Epithelial cell of esophagus (primary cell): ENCODE measurements around the gene RNPEP.
A peak's percentile ranks its signal among the peaks of the same experiment; 100 is the strongest.
"Not testable (repeated sequence)": the region's sequence is repeated elsewhere in the genome, so short reads cannot be mapped to it uniquely, and the experiment has no call there.

Experiments
- DNase-seq: peaks from one replicate; pipeline ENCODE4 v3.0.0; 2010; ENCODE audit warnings: low read depth
- H3K4me3 ChIP-seq: 2 replicates; pipeline ENCODE4 v1.5.1; 2011; ENCODE audit warnings: mild to moderate bottlenecking, low read length, control low read depth
- TF ChIP-seq, protein P1 (sequence below): IDR thresholded peaks from 2 replicates; pipeline ENCODE4 v1.5.1; 2011; ENCODE audit warnings: low read depth, mild to moderate bottlenecking, low read length, control low read depth, inconsistent platforms; ENCODE audit not compliant: insufficient read depth; ENCODE audit errors: missing control alignments

RNPEP gene

DNA sequence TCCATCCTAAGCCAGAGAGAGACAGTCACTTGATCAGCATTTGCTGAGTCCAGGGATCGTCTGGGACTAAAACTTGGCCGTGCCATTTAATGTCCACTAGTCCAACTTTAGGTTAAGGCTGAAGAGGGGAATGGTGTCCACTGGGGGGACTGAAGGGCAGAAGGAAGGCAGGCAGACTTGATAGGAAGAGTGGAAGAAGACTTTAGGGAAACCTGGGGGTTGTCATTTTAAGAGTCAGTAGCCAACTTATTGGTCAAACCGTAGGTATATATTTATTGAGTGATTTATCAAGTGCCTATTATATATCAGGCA, 34.8 kb upstream of the RNPEP start:
- H3K4me3 ChIP-seq = no peak overlapping the region
- TF ChIP-seq, protein P1, sequence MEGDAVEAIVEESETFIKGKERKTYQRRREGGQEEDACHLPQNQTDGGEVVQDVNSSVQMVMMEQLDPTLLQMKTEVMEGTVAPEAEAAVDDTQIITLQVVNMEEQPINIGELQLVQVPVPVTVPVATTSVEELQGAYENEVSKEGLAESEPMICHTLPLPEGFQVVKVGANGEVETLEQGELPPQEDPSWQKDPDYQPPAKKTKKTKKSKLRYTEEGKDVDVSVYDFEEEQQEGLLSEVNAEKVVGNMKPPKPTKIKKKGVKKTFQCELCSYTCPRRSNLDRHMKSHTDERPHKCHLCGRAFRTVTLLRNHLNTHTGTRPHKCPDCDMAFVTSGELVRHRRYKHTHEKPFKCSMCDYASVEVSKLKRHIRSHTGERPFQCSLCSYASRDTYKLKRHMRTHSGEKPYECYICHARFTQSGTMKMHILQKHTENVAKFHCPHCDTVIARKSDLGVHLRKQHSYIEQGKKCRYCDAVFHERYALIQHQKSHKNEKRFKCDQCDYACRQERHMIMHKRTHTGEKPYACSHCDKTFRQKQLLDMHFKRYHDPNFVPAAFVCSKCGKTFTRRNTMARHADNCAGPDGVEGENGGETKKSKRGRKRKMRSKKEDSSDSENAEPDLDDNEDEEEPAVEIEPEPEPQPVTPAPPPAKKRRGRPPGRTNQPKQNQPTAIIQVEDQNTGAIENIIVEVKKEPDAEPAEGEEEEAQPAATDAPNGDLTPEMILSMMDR = no peak
- no peak for DNase-seq

DNA sequence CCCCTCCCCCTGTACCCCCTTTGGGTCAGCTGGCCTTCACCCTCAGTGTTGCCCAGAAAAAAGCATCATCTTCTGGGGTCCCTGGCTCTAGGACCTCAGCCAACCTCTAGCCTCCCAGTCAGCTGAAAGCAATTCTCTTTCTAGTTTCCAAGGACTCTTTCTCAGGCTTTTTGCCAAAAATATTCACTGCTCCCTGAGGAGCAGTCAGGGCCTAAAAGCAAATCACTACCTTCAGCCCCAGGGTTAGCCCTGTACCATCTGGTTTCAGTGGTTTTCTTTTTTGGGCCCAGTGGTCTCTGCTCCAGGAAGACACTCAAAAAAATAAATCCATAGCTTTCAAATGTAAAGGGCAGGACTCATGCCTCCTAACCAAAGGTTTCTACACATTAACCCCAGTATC, 33.0 kb upstream of the RNPEP start:
- TF ChIP-seq, protein P1 = no peak
- H3K4me3 ChIP-seq = no peak overlapping the region
- DNase-seq = no peak

DNA sequence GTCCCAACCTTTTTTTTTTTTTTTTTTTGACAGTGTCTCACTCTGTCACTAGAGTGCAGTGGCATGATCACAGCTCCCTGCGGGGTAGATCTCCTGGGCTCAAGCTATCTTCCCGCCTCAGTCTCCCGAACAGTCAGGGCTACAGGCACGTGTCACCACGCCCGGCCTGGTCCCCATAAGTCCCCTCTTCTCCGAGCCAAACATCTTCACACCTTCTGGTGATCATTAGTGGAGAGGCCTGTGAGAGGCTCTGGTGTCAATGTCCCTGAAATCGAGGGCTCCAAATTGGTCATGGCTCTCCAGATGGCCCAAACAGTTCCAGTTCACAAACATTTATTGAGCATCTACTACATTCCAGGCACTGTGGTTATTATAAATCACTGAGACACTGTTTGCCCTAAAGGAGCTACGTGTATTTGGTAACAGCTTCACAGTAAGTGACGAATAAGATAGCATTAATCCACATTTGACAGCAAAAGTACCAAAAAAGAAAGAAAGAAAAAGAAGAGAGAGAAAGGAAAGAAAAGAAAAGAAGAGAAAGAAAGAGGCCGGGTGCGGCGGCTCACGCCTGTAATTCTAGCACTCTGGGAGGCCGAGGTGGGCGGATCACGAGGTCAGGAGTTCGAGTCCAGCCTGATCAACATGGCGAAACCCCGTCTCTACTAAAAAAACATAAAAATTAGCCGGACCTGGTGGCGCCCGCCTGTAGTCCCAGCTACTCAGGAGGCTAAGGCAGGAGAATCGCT, 28.0 kb upstream of the RNPEP start:
- no peak for DNase-seq
- H3K4me3 ChIP-seq = peak overlapping the region; percentile 94
- TF ChIP-seq, protein P1 = no peak

DNA sequence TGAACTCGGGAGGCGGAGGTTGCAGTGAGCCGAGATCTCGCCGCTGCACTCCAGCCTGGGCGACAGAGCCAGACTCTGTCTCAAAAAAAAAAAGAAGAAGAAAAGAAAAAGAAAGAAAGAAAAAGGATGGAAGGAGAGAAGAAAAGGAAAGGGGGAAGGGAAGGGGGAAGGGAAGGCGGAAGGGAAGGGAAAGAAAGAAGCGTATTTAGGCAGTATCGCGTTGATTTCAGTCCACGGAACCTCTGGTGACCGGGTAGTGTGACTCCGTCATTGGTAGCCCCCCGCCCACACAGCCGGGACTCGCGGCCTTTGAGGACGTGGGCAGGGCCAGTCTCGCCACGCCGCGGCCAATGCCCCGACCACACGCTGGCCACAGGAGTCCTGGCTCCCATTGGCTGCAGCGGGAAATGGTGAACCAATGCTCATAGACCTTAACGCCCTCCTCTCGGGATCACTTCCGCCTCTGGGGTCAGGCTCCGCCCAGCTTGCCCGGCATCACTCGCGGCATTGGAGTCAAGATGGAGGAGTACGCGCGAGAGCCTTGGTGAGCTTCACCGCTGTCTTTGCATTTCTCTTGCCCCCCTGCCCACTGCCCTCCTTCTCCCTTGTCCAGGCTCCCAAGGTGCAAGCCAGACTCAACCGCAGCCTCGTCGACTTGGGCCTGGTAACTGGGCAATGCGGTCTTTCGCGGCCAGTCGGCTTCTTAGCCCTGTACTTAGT, 27.3 kb upstream of the RNPEP start, which contains the start of gene TIMM17A:
Gene TIMM17A (plus strand): TSS at position 495 of the 720 bp plus-strand sequence. CDS start 24 bp downstream, at position 519.
- peak within 1 kb of the TSS; percentile 94 for H3K4me3 ChIP-seq
- DNase-seq = peak; percentile 97
- TF ChIP-seq, protein P1 = no peak

DNA sequence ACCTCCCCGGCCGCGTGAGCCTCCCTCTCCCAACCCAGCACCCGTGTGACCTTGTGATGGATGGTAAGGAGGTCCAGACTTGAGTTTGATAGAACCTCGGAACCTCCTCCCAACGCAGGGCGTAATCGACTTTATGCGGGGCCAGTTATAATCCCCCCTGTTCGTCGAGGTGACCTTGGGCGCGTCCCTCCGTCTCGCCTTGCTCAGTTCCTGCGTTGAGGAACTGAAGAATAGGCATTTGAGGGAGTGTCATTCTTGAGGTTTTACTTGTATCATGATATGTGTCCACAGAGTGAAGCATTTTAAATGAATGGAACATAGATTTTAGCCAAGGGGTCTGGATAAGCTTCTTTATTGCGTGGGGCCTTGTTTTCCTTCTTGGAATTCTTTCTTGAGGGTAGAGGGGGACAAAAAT, 26.7 kb upstream of the RNPEP start:
- peak overlapping the region; percentile 94 for H3K4me3 ChIP-seq
- DNase-seq = no peak

DNA sequence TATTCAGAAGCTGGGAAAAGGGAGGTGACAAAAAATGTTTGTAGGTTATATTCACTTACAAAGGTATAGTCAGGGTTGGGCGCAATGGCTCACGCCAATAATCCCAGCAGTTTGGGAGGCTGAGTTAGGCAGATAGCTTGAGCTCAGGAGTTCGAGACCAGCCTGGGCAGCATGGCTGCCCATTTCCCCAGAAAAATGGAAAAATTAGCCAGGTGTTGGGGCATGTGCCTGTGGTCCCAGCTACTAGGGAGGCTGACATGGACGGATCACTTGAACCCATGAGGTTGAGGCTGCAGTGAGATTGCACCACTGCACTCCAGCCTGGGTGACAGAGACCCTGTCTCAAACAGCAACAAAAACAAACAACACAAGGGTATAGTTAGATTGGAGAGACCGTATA, 24.1 kb upstream of the RNPEP start:
- TF ChIP-seq, protein P1 = no peak
- no peak overlapping the region for H3K4me3 ChIP-seq
- no peak for DNase-seq

More for the DNA sequence above, 26.7 kb upstream of the RNPEP start:
- TF ChIP-seq, protein P1 = no peak

DNA sequence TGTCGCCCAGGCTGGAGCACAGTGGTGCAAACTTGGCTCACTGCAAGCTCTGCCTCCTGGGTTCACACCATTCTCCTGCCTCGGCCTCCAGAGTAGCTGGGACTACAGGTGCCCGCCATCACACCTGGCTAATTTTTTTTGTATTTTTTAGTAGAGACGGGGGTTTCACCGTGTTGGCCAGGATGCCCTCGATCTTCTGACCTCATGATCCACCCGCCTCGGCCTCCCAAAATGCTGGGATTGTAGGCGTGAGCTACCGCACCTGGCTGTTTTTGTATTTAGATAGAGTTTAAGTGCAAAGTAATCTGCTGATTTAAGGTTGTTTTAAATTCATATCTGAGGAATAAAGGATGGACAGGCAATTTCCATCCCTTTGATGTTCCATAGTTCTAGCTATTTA, 20.1 kb upstream of the RNPEP start:
- not testable (repeated sequence) for H3K4me3 ChIP-seq, DNase-seq
